HG02885 (cell line): ENCODE data around the gene FGF4.

ENCODE experiments used
- ATAC-seq: cut with Tn5 transposase; IDR thresholded peaks from one replicate; pipeline ENCODE4 v1.9.1; 2021; ENCODE audit warnings: mild to moderate bottlenecking; ENCODE audit not compliant: unreplicated experiment, poor library complexity

FGF4 gene

DNA sequence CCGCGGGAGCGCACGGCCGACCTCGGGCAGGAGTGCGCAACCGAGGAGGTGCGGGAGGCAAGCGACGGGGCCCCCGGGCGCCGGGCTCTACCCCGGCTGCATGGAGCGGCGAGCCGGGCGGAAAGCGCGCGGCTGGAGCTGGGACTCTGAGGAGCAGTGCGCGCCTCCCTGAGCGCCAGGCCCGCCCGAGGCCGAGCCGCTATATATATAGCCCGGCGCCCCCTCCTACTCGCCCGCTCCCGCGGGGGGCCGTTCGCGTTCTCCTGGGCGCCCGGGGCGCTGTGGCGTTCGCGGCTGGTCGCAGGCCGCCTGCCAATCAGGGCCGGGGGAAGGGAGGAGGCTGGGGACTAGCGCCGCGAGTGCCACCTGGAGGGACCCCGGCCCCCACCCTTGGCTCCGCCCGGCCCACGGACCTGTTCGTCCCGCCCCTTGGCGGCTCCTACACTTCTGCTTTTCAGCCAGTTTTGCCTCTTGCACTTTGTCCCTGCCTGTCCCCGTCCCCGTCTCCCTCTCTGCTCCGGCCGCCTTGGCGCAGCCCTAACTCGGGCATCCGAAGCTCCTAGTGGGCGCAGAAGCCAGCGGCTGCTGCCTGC, at the start of gene FGF4:
TSS of gene FGF4 (minus strand) at position 179 of the 593 bp plus-strand sequence. CDS start 257 bp downstream, outside the sequence.
- no peak for ATAC-seq

GRCh38 chr11:69823641-69824265, 48.6 kb upstream of the FGF4 start:
- no peak for ATAC-seq

GRCh38 chr11:69822676-69823494, 47.7 kb upstream of the FGF4 start:
- no peak for ATAC-seq

GRCh38 chr11:69821511-69822040, 46.4 kb upstream of the FGF4 start:
- no peak for ATAC-seq

DNA sequence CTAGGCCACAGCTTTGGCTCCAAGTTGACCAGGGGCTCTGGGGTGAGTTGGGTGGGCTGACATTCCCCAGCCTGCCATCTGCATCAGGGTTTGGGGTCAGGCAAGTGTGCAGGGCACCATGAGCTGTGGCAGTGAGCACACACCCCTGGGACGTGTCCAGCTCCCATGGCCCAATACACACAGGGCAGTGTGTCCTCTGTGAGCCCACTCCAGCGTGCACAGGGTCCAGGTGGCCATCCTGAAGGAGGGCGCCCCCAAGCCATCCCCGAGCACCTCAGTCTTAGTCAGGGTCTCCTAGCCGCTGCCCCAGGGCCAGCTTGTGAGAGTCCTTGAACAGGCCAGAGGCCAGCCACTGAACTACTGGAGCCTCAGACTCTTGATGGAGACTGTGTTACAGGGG, 45.3 kb upstream of the FGF4 start:
- no peak for ATAC-seq

DNA sequence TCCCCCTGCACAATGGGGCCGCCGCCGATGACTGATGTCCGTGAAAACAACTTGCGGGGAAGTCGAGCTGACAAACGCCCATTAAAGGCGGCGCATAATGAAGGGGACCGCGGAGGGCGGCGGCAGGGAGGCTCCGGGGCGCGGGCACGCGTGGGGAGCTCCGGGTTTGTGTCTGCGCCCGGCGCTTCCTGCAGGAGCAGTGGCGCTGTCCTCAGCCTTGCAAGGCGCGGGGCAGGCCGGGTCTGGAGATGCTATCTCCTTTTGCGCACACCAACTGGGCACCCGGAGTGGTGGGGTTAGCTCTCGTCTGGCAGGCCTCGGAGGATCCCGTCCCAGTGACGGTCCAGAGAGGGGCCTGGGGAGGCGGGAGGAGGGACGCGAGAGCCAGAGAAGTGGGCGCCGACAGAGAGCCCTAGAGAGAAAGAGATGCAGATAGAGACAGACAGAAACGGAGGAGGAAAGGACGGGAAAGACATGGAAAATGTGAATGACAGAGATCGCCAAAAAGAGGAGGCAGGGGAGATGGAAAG, 44.5 kb upstream of the FGF4 start:
- no peak for ATAC-seq

DNA sequence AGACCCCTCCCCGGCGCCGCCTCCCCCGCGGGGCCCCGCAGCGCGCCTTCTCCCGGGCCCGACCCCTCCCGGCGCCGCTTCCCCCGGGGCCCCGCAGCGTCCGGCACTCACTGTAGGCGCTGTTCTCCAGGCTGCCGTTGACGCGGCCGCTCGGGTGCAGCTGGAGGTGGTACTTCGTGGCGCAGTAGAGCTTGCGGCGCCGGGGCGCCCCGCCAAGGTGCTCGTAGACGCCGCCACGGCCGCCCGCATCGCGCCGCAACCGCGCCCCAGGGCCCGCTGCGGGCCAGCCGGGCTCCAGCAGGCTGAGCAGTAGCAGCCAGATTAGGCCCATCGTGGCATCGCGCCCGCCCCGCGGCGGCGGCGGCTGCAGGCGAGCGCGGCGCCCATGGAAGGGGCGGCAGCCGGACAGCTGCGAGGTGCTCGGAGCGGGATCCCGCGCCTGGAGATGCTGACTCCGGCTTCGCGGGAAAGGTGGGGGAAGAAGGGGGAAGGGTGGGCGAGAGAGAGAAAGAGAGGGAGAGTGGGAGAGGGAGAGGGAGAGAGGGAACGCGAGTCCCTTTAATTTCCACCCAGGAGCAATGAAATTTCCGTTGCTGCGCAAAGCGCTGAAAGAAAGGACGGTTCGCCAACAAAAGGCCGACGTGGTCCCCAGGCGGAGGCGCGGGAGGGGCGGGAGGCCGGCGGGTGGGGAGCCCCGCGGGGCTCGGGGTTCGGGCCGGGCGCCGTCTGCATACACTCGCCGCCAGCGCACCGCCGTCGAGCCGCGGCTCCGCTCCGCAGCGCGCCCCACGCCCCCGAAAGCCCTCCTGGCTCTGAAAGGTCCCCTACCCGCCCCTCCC, 43.7 kb upstream of the FGF4 start, which contains the start of gene FGF3:
TSS of gene FGF3 (minus strand) at position 814 of the 839 bp plus-strand sequence. CDS start at position 331, 483 bp downstream.
- ATAC-seq, result no peak

DNA sequence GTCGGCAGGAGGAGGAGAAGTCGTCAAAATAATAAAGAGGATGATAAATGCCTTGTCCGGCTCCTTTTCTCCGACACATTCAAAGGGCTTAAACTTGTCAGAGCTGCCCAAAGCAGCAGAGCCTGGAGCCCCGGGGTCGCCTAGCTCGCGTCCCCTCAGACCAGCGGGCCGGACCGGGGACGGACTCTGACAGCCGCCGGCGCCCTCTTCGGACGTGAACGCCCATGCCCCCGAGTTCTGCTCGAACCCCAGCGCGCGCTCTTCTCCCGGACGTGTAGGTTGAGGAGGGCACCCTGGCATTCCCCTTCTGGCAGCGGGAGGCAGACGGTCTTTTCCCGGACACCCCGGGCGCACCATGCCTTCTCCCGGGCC, 43.1 kb upstream of the FGF4 start:
- no peak for ATAC-seq

GRCh38 chr11:69817265-69818230, 42.4 kb upstream of the FGF4 start:
- ATAC-seq, result no peak

DNA sequence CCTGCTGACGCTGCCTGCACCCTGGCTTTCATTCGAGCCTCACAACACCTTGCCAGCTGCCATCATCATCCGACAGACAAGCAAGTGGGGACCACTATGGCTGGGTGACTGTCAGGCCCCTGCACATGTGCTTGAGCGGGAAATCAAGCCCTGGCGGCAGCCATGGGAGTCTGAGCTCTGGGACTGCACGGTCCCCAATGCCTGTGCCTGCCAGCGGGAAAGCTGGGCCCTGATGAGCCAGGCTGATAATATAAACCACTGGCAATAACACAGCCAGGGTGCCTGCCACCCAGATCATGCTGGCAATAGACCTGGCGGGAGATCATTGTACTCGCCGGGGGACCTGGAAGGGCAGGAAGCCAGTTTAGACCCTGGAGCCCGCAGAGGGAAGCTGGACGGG, 41.5 kb upstream of the FGF4 start:
- no peak for ATAC-seq

DNA sequence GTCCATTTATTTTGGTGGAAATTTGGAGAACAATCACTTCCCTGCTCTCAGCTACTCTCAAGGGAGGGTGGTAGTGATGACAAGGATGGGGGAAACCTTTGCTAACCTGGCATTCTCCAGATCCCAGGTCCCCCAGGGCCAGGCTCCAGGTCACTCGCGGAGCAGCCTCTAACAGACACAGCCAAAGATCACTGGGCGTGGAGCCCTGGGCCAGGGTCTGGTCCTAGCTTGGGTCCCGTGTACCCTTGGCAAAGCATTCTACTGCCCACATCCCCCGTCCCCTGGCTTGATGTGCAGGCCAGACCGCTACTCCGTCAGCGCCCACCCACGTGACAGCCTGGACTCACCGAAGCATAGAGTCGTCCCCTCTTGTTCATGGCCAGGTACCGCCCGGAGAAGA, 40.8 kb upstream of the FGF4 start:
- ATAC-seq, result no peak

DNA sequence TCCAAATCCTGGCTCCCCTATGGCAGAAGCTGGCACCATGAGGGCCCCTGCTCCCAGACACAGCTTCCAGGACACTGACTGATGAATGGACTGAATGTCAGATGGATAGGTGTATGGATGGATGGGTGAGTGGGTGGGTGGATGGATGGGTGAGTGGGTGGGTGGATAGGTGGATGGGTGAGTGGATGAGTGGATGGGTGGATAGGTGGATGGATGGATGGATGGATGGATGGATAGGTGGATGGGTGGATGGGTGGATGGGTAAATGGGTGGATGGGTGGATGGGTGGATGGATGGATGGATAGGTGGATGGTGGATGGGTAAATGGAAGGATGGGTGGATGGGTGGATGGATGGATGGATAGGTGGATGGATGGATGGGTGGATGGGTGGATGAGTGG, 39.8 kb upstream of the FGF4 start:
- ATAC-seq, result no peak

DNA sequence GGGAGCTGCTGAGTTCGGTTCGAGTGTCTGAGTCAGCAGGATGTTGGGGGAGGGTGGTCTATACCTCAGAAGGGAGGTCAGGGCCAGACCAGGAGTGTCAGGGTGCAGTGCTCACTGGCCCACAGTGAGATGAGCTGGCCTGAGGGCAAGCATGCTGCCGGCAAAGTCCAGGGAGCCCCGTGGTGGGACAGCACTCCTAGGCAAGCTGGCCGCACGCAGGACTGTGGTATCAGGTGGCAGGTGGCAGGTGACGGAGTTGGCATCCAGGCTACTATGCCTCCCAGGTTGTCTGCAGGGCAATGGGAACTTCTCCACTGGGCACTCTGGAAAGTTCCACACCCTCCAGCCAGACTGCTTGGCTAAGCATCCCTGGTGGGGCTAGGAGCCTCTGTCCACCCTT, 39.3 kb upstream of the FGF4 start:
- ATAC-seq, result no peak

- ATAC-seq, result no peak
These were observed 38.7 kb upstream of the FGF4 start for GRCh38 chr11:69813839-69814238.

DNA sequence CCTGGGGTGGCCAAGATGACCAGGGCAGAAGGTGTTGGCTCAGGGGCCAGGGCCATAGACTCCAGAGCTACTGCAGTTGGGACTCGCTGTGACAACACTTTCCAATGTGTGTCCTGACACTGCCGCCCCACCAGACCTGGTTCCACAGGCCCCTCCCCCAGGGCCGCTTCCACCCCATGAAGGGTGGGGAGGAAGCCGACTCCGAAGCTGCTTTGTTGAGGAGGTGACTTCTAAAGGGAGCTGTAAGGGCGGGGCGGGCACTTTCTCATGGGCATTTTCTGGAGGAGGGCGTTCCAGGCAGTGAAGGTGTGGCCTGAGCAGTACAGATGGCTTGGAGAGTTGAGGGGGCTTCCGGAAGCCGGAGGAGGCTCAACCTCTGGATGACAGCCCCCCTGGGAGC, 37.8 kb upstream of the FGF4 start:
- no peak for ATAC-seq

DNA sequence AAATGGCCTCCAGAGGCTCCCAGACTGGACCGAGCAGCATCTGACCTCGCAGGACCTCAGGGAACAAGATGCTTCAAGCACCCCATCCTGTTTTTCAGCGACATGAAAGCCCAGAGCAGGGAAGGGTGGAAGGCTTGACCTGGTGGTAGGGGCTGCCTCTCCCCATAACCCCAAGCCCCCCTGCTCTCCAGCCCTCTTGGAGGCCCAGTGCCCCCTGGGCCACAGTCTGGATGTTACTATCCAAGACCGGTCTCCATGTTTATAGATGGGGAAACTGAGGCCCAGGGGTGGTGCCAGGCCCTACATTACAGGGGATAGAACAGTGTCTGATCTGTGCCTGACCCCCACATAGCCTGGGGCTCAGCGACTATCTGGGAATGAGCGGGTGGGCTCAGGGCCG, 37.1 kb upstream of the FGF4 start:
- ATAC-seq, result no peak

DNA sequence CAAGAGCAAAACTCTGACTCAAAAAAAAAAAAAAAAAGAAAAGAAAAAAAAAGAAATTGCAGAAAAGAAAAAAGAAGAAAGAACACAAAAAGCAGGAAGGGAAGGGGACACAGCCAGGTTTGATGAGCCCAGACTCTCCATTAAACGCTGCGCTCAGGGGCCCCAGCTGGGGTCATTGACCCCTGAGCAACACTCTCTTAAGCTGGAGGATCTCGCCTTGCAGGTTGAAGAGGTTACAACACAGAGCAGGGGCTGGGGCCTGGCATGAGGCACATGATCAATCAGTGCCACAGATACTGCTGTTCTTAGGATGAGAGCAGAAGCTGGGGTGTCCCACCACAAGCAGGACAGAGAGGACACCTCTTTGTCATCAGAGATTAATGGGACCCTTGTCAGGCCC, 36.3 kb upstream of the FGF4 start:
- ATAC-seq, result no peak

DNA sequence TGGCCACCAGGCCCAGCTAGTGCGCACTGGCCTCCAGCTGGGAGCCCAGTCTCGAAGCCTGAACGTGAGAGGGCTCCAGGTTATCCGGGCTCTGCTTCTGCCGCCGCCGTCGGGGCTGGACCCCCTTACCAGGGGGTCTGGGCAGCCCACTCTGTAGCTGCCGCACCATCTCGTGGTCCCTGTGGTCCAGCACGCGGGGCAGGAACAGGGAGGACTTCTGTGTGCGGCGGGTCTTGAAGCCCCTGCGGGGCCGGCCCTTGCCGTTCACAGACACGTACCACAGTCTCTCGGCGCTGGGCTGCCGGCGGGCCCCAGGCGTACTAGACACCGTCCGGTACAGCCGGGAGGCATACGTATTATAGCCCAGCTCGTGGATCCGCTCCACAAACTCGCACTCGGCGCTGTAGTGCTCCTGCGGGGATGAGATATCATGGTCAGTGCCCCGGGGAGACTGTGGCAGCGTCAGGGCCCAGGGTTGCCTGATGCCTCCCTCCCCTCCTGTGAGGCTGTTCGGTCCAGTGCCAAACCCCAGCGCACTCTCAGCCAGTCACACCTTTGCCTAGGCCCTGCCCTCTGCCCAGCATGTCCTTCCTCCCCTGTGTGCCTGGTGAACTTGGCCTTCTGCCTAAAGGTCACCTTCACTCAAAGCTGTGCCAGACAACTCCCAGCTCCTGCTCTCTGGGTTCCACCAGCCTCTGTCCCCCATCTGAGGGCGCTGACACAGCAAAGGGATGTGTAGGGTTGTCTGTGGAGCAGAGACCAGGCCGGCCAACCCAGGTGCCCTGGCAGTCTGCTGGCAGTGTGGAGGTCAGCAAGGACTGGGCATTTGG, 35.4 kb upstream of the FGF4 start:
- ATAC-seq, result no peak
